GM23338 (cell line): ENCODE data around the gene RAD1.

Experiments
- POLR2AphosphoS5 ChIP-seq: IDR thresholded peaks from 2 replicates; pipeline ENCODE4 v1.6.1; 2016; ENCODE audit warnings: antibody characterized with exemption, low read depth
- TF ChIP-seq, protein P1 (sequence below), 2 experiments: fragments of 200-600 bp in 1 of 2; sonication (generic) in 1 of 2; conservative IDR thresholded peaks; 2 replicates each; pipeline versions ENCODE4 v1.5.1 to v1.6.1; 2016 to 2017; ENCODE audit warnings: antibody characterized with exemption in 2 of 2, low read depth in 2 of 2, mild to moderate bottlenecking in 2 of 2, moderate library complexity in 1 of 2

DNA sequence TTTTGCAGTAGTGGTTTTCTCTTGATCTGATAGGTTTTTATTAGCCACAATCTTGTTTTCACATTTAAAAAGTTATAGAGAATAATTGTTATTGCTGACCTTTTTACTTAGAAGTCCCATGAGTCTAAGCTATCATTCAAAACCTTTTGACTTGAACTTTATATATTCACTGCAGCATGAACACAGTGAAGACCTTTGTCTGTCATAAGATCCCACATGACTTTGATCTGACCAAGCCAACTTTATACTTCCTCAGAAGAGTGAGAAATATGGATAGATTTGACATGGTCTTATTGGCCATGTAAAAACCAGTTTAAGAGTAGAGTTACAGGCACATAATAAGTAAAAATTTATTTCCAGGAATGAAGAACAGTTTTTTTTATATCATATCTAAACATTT lies 34.1 kb downstream of the RAD1 start:
- TF ChIP-seq, protein P1, sequence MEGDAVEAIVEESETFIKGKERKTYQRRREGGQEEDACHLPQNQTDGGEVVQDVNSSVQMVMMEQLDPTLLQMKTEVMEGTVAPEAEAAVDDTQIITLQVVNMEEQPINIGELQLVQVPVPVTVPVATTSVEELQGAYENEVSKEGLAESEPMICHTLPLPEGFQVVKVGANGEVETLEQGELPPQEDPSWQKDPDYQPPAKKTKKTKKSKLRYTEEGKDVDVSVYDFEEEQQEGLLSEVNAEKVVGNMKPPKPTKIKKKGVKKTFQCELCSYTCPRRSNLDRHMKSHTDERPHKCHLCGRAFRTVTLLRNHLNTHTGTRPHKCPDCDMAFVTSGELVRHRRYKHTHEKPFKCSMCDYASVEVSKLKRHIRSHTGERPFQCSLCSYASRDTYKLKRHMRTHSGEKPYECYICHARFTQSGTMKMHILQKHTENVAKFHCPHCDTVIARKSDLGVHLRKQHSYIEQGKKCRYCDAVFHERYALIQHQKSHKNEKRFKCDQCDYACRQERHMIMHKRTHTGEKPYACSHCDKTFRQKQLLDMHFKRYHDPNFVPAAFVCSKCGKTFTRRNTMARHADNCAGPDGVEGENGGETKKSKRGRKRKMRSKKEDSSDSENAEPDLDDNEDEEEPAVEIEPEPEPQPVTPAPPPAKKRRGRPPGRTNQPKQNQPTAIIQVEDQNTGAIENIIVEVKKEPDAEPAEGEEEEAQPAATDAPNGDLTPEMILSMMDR (conservative IDR thresholded peaks at IDR 0.05; ENCODE audit: low read depth in 2 of 2): no peak
- TF ChIP-seq POLR2AphosphoS5: no peak
